GM21423 (cell line): ENCODE measurements around the gene NACAD.

Source experiments
- ATAC-seq: cut with Tn5 transposase; IDR thresholded peaks from one replicate; pipeline ENCODE4 v1.9.1; 2021; ENCODE audit warnings: mild to moderate bottlenecking, moderate library complexity; ENCODE audit not compliant: unreplicated experiment

NACAD gene

DNA sequence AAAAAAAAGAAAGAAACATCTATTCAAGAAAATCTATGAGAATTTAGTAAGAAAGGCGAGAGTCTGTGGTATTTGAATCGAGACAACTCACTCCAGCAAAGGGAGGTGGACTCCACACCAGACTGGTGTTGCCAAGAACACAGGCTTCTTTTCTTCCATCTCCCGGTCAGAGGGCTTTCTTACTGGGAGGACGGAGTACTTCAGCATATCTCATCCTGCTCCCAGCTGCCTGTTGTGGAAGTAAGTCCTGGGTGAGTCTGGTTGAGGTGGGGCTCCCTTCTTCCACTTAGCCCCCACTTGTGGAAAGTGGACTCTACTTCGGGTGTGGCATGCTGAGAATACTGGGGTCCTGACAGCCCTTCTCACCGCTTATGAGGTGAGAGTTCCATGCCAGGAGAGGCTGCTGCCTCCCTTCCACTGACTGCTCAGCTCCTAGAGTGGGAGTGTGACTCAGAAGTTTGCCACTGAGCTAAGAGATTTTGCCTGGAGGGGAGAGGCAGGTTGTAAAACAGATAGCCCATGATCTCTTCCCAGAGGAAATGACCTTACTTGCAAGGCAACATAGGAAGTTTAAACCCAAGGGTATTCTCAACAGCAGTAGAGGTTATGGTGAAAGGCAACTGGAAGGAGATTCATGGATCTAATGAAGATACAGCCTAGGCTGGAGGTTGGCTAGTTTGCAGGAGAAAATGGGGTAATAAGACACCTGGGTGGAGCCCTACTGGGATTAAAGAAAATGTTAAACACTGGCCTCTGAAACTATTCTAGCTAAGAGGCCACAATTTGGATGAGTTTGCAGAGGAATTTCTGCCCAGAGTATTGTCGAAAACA lies 3.5 kb upstream of the NACAD start:
- no peak for ATAC-seq

DNA sequence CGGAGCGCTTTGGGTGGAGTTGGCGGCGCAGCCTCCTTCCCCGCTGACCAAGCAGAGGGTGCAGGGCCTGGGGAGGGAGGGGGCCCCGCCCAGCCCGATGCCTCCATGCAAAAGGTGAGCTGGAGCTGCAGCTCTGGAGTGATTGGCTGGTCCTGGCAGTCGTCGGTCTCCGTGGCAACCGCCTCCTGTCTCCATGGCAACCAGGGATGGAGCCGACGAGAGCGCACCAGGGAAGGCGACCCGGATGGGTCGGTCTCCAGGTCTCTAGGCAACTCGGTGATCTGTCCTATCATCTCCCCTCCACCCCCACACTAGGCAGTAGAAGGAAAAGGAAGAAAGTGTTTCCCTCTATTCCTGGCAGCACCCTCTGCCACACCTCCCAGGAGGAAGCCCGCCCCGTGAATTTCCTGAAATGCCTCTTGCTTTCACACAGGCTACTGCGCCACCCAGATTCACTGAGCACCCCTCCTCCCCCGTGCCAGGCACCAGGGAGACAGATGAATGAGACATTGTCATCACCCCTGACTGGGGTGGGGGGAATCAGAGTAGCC lies 647 bp upstream of the NACAD start:
- no peak for ATAC-seq

DNA sequence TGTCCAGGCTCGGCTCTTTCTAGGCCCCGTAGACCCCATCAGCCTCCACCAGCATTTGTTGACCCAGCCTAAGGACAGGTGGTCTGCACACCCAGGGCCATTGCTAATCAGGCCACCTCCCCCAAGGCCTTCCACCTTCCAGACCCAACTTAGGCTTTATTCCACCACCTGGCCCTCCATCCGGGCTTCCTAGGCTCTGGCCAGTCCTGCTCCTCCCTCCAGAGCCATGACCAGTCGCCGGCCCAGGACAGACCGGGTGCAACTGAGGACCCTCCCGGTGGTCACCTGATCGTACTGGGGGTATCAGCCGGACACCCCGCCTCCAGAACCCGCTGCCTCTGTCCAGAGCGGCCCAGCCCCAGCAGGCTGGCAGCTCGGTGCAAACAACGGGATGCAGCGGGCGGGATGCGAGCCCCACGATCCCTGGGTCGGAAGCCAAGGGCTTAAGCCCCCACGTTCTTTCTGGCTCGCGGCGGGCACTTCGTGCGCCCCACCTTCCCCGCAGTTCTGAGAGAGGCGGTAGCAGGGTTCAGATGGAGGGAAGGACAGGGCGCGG lies 545 bp downstream of the NACAD start:
- ATAC-seq, result no peak

DNA sequence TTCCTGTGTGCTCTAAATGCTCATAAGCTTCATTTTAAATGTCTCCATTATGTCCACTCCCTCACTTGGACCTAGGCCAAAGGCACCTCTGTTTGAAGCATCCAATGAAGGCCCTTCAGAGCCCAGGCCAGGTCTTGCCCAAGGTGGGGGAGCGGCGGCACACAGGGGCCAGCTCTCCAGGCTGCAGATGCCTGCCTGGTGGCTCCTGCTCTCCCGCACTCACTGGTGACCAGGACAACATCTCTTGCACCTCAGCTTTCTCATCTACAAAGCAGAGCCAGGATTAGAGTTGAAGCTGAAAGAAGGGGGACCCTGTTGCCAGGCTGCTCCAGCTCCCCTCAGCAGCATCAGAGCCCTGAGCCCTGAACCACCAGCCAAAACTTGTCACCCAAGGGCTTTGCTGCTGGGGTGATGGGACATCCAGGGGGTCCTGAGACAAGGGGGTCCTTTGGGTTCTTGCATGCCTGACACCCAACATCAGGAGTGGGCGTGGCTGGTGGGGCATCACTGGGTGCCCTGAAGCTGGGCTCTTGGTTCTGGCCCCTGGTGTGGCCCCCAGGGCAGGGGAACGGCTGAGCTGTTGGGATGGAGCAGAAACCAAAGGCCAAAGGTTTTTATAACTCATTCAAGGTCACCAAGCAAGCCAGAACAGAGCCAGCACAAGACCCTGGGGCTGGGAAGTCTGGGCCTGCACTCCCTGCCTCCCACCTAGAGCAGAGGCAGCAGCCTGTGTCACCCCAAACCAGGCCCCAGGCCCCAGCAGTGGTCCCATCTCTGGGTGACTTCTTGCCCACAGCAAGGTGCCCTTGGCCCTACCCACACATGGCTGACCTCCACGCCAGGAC lies 1.2 kb downstream of the NACAD start:
- no peak for ATAC-seq

DNA sequence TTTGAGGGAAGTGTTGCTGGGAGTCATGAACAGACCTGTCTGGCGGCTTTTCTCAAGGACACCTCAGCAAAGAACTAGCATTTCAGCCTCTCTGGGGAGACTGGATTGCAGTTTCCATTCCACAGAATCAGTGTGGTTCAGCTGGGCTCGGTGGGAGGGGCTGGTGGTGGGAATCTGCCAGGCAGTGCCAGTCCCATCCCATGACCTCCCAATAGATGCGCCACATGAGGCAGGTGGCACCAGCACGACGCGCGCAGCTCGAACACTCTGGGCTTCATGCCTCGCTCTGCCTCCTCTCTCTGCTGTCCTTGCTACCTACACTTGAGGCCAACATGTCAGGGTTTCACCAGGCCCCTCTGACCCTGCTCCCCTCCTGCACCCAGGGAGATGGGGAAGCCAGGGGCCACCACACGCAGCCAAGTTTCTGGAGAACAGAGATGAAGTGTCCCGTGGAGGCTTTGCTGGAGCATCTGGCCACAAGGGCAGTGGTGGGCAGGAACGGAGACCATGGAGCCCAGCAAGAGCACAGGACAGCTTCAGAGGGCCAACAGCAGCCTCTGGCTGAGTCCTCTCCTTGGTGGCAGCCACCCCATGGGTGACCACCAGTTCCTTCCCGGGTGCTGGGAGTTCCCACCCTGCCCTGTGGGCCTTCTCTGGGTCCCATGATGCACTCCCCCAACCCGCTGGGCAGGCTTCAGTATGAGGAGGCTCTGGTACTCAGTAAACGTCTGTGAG lies 2.3 kb downstream of the NACAD start:
- no peak for ATAC-seq

DNA sequence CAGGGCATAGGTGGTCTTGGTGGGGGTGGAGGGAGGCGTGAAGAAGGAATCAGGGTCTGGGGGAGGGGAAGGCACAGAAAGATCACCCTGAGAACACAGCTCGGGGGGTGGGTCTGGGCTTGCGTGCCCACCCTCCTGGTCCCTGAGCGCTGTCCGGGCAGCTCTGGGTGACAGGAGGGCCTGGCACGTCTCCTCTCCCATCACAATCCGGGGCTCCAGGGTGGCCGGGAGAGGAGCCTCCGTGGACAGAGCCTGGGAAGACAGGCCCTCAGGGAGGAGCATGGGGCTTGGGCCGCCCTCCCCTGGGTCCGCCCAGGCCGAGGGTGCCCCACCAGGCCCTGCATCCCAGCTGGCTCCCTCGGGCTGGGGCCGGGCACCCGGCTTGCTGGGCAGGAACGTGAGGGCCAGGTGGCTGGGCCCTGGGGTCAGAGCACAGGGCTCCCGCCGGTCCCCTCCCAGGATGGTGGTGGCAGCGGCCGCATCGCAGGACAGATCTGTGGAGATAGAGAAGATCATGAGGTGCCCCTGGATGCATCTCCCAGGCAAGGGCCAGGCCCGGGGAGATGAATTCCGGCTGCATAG lies 3.1 kb downstream of the NACAD start:
- ATAC-seq, result no peak

DNA sequence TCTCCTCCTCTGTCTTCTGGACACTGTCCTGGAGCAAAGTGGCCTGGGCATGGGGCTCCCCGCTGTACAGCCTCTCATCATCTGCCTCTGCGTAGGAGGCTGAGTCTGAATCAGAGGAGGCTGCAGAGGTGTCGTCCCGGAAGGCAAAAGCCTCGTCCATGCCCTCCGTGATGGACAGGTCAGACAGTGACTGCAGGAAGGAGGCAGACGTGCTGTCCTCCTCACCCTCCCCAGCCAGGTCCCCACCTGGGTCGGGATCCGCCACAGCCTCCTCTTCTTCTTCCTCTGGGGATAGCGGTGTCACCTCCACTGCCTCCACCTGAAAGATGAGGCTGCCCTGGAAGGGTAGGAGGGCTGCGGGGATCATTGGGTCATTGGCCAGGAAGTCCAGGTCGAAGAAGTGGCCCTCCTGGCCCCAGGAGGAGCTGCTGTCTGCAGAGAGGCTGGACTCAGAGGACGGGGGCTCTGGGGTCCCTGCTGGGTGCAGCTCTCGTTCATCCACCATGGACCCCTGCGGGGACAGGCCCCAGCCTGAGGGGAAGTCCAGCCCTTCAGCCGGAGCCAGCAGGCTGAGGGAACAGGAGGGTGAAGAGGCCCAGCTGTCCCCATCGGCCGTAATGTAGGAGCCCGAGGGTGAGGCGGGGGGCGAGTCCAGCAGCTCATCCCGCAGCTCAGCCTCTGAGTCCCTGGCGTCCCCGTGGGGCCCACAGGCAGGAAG lies 3.7 kb downstream of the NACAD start:
- ATAC-seq, result no peak

DNA sequence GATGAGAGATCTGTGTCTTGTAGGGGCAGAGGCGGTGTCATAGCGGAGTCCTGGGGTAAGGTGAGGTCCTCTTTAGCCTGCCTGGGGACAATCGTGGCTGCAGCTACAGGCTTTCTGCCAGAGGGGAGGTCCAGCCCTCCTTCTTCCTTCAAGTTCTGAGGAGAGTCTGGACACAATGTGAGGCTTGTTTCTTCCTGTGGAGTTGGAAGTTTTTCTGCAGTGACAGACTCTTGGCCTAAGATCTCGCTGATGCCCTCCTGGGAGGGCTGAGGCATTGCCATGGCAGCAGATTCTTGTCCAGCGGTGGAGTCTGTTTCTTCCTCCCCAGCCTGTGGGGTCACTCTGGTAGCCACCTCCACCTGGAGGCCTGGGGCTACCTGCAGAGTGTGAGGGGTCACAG lies 4.4 kb downstream of the NACAD start:
- ATAC-seq, result no peak

DNA sequence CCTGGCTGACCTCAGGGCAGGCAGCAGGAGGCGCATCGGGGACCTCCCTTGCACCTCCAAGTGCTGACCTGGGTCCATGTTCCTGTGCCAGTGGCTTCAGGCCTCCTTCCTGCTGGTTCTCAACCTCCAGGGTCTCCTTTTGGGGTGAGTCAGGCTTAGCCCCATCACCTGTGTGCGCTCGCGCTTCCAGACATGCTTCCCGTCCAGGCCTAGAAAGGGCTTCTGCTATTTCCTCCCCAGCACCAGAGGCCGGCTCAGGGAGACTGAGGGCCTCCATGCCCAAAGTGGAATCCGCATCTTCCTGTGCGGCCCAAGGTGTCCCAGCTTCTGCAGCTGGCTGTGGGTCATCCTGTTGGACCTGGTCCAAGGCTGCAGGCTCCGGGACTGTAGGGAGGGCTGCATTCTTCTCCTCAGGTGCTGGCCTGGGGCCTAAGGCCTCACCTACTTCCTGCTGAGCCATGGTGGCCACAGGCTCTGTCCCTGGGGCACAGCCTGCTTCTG lies 5.9 kb downstream of the NACAD start:
- ATAC-seq, result no peak

DNA sequence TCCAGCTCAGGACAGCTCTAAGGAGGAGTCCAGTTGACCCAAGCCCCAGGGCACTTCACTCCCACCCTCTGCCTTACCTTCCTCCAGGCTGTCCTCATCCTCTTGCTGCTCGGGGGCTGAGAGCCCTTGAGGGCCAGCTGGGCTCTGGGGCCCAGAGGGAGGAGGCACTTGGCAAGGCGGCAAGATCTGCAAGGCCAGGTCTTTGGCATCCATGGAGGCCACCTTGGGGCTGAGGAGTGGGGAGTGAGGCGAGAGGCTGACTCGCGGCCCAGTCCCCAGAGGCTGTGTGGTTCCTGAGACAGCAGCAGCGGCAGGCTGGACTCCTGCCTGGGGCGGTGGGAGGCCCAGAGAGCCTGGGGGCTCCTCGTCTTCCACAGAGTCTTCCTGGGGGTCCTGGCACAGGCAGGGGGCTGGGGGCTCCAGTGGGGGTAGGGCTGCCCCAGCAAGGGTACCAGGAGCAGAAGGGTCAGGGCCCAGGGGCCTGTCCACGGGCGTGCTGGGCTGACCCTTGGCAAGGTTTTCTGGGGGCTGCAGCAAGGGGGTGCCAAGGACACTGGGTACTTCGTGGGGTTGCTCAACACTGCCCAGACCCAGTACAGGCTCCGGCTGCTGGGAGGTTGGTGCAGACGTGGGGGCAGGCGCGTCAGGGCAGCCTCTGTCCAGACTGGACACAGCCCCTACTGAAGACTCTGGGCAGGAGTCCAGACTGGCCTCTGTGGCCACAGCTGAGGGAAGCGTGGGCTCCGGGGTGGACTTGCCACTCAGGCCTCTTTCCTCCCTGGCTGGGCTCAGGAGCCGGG lies 6.5 kb downstream of the NACAD start:
- ATAC-seq, result no peak

DNA sequence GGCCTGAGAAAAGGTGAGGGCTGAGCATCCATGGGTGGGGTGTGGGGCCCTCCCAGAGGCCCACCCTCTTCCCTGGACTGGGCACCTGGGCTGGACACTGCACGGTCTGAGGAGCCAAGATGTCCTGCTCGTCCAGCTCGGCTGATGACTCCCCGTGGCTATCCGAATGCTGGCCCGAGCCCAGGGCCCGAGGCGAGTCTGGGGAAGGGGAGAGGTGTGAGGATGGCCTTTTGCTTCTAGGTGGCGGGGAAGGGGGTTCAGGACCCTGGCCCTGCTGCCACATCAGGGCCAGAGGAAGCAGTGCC lies 7.1 kb downstream of the NACAD start:
- ATAC-seq, result no peak

DNA sequence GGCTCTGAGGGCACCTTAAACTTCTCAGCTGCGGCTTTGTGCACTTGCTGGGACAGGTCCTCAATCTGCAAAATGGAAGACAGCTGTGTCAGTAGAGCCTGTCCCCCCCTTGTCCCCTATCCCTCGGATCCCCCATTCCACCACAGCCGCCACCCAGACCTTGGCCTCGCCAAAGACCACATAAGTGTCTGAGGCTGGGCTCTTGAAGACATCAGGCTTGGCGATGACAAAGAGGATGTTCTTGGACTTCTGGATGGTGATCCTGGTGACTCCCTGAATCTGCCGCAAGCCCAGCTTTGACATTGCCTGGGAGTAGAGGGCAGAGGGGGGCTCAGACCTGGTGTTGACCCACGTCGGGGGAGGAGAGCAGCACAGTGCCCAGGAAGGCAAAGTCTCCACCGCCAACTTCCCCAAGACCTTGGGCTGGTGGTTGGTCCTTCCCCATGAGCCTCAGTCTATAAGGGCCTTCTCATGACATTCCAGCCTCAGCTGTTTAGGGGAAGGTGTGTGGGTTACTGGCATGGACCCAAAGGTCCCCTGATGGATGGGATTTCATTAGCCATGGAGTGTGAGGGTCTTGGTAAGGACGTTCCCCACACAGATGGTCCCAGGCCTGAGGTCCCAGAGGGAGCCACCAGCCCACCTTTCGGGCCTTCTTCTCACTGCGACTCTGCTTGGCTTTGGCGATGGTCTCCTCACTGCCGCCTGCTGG lies 7.7 kb downstream of the NACAD start:
- ATAC-seq, result no peak

DNA sequence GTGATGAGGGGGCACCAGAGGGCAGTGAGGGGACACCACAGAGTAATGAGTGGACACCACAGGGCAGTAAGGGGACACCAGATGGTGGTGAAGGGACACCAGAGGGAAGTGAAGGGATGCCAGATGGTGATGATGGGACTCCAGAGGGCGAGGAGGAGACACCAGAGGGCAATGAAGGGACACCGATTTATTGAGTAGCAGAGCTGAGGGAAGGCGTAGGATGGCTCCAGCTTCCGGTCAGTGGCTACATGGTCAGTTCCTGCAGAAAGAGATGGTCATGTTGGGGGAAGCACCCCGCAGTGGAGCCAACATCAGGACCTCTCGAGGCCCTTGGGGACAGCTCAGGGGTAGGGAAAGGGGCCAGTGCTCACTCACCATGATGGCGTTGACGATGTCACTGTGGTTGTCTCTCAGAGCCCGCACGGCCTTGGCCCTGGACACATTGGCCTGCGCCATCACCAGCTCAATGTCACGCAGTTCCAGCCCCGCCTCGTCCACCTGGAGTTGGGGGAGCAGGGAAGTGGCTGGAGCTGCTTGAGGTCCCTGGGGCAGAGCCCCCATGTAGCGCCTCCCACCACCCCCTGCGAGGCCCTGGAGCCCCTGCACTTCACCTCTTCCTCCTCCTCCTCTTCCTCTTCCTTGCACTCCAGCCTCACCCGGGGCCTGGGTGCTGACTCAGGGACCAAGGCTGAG lies 8.4 kb downstream of the NACAD start:
- ATAC-seq, result no peak

DNA sequence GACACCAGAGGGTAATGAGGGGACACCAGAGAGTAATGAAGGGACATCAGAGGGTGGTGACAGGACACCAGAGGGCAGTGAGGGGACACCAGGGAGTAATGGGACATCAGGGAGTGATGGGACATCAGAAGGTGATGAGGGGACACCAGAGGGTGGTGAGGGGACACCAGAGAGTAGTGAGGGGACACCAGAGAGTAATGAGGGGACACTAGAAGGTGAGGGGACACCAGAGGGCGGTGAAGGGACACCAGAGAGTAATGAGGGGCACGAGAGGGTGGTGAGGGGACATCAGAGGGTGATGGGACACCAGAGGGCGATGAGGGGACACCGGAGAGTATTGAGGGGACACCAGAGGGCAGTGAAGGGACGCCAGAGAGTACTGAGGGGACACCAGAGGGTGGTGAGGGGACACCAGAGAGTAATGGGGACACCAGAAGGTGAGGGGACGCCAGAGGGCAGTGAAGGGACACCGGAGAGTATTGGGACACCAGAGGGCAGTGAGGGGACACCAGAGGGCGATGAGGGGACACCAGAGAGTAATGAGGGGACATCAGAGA lies 10.6 kb downstream of the NACAD start:
- no peak for ATAC-seq

DNA sequence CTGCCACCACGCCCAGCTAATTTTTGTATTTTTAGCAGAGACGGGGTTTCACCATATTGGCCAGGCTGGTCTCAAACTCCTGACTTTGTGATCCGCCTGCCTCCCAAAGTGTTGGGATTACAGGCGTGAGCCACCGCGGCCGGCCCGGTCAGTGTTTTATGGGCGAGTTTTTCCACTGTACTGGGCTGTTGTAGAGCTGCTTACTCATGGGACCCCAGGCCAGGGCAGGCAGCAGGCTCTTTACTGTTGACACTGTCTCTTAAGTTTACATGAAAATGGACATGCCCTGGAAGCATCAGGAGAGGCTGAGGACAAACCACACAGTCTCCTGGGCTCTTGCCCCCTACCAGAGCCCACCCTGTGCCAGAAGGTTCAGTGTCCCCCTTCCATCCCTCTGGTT lies 11.2 kb downstream of the NACAD start:
- ATAC-seq, result no peak

DNA sequence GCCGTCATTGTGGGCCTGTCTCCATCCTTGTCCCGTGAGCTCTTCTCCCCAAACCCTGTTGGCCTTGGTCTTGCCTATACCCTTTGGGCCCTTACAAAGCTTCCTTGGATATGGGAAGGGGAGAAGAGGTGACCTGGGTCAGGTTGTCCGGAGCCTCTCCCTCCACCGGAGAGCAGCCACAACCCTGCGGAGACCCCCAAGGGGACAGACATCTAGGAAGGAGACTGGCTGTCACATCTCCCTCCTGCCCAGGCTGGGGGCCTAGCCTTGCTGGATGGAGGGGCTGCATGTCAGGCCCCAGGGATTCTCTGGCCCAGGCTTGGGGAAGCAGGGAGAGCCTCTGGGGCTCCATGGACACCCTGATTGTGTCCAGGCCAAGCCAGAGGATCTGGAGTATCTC lies 11.8 kb downstream of the NACAD start:
- ATAC-seq, result no peak
